C1 segment of cervical spinal cord (tissue), 14 donors: ENCODE results near the gene DLG4.
A peak's percentile ranks its signal among the peaks of the same experiment; 100 is the strongest.
"Not testable (repeated sequence)": the region's sequence is repeated elsewhere in the genome, so short reads cannot be mapped to it uniquely, and the experiment has no call there.

Experiments used
- DNase-seq, 14 donors: peaks; one replicate each; lab custom pipeline; 2025; lab: John Stamatoyannopoulos, UW

The DLG4 gene

GRCh38 chr17:7249830-7250229 is 30.2 kb upstream of the DLG4 start:
- DNase-seq: no peak

- no peak for DNase-seq
Observed at GRCh38 chr17:7249214-7249613, 29.6 kb upstream of the DLG4 start.

- no peak for DNase-seq
Observed at GRCh38 chr17:7248796-7249195, 29.2 kb upstream of the DLG4 start.

GRCh38 chr17:7246779-7247178 is 27.1 kb upstream of the DLG4 start:
- DNase-seq: no peak

- DNase-seq: not testable (repeated sequence)
Observed at GRCh38 chr17:7243838-7244237, 24.2 kb upstream of the DLG4 start.

GRCh38 chr17:7243453-7243729 is 23.8 kb upstream of the DLG4 start:
- no peak for DNase-seq

GRCh38 chr17:7242717-7243452 is 23.2 kb upstream of the DLG4 start:
- peak; percentile 62 to 96 (median 93) for DNase-seq

GRCh38 chr17:7241783-7242716 is 22.4 kb upstream of the DLG4 start, which contains the start of gene GABARAP:
GABARAP (minus strand) TSS chr17:7242449; CDS start chr17:7242330, 119 bp downstream.
- peak; percentile 76 to 96 (median 92) for DNase-seq

GRCh38 chr17:7241090-7241733 is 21.6 kb upstream of the DLG4 start:
- DNase-seq: no peak

- peak in 1 of 14 donors; percentile 34 for DNase-seq
Observed at GRCh38 chr17:7240375-7240774, 20.7 kb upstream of the DLG4 start.

- peak; percentile 96 to 100 (median 99) for DNase-seq
Observed at GRCh38 chr17:7239091-7240027, 19.7 kb upstream of the DLG4 start, which contains the start of gene PHF23. PHF23 (minus strand) TSS chr17:7239457; CDS start chr17:7239279, 178 bp downstream.

- DNase-seq: peak in 3 of 14 donors; percentile 41 to 76 (median 66)
Observed at GRCh38 chr17:7238420-7239090, 18.9 kb upstream of the DLG4 start.

- peak in 13 of 14 donors; percentile 16 to 76 (median 45) for DNase-seq
Observed at GRCh38 chr17:7237761-7238419, 18.3 kb upstream of the DLG4 start.

GRCh38 chr17:7237266-7237760 is 17.7 kb upstream of the DLG4 start:
- DNase-seq: no peak

GRCh38 chr17:7236808-7237207 is 17.2 kb upstream of the DLG4 start:
- no peak for DNase-seq

- DNase-seq: no peak
Observed at GRCh38 chr17:7235693-7236665, 16.3 kb upstream of the DLG4 start.

- peak; percentile 72 to 96 (median 93) for DNase-seq
Observed at GRCh38 chr17:7234083-7234951, 14.7 kb upstream of the DLG4 start, which contains the start of gene DVL2. DVL2 (minus strand) TSS chr17:7234517; CDS start chr17:7234262, 255 bp downstream.
